ENCODE results near the gene PDLIM7. TPM values are rescaled to one million over a fixed set of nuclear protein-coding genes. Genes with fewer than 3 reads are reported as not detected.

Gene PDLIM7
- total RNA-seq, 2 experiments from 2014 or later: 38.8 to 58.0 TPM

GRCh38 chr5:177511181-177511580 lies 13.8 kb upstream of the PDLIM7 start:
- intact Hi-C loops (cut with micrococcal nuclease; ENCODE audit: unreplicated experiment): no loop called here
- Histone ChIP-seq H3K27ac (ENCODE audit: low read depth, low read length, poor library complexity, severe bottlenecking) (peak overlapping the region; percentile 95), H3K9me3 (ENCODE audit: low read length) (no peaks in the 10 kb centered on the region), H3K4me3 (ENCODE audit: low read depth, low read length, poor library complexity, severe bottlenecking) (peak overlapping the region; percentile 77), H3K4me2 (ENCODE audit: low read length) (peak overlapping the region; percentile 100), H2AFZ (ENCODE audit: low read length) (no peak overlapping the region; the same call in 1 of the 2 replicates), H3K79me2 (ENCODE audit: insufficient read depth, low read depth, low read length) (peaks cover 50% of the 10 kb centered on the region), H3K36me3 (ENCODE audit: insufficient read depth, low read length) (peaks cover 94% of the 10 kb centered on the region), H3K9me2 (ENCODE audit: insufficient read depth, low read length) (no peaks in the 10 kb centered on the region), H4K20me1 (ENCODE audit: insufficient read depth, low read length) (no peaks in the 10 kb centered on the region), H3K4me1 (ENCODE audit: insufficient read depth, low read length, poor library complexity, severe bottlenecking) (peaks cover 56% of the 10 kb centered on the region)
- no peak for TF ChIP-seq EZH2phosphoT487 (IDR thresholded peaks at IDR 0.05; ENCODE audit: borderline replicate concordance, low read depth, low read length)
- no peak for TF ChIP-seq CTCF (conservative IDR thresholded peaks at IDR 0.05; ENCODE audit: low read length)
- DNase-seq (ENCODE audit: low spot score): peak; percentile 32
- BruUV-seq (replicated peaks): no TSS peak
- ChIA-PET CTCF (ENCODE audit: unreplicated experiment) (interaction anchor here (0.9 kb wide), 1 partner anchor 81 kb away, joined by 3 read pairs; the partner anchor contains the start of gene TMED9), POLR2A (interaction anchor here (1.8 to 4.3 kb wide), 2 partner anchors 9 to 14 kb away, joined by 10 to 24 read pairs; partner anchors contain the start of gene PDLIM7)

DNA sequence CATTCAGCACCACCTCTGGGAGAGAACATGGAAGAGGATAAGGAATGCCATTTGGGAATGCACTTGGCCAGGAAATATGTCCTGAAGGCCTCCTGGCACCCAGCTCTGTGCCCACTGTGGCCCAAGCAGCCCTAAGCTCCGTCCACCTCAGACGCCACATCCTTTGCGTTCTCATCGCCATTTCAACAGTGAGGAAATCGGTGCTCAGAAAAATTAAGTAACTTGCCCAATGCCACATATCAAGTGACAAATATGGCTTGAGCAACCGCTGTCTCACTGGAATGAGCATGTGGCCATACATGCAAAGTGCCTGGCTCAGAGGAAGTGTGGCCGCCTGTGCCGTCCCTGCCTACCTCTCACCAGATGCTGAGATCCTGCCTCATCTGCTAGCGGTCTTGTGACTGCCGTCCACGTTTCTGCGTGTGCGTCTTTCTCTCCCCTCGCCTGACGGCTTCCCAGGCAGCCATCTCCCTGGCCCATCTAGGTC lies 13.2 kb upstream of the PDLIM7 start:
- no peak overlapping the region; the same call in 1 of the 2 replicates for H2AFZ ChIP-seq (ENCODE audit: low read length)
- H3K4me3 ChIP-seq (ENCODE audit: low read depth, low read length, poor library complexity, severe bottlenecking): peak overlapping the region; percentile 77
- H4K20me1 ChIP-seq (ENCODE audit: insufficient read depth, low read length): no peaks in the 10 kb centered on the region
- CTCF ChIA-PET (ENCODE audit: unreplicated experiment): interaction anchor here (0.9 to 1.4 kb wide), 3 partner anchors 11 to 121 kb away, joined by 3 to 4 read pairs (median 3); partner anchors contain the start of gene TMED9
- no TSS peak for BruUV-seq (replicated peaks)
- H3K4me1 ChIP-seq (ENCODE audit: insufficient read depth, low read length, poor library complexity, severe bottlenecking): peaks cover 57% of the 10 kb centered on the region
- TF ChIP-seq EZH2phosphoT487 (IDR thresholded peaks at IDR 0.05; ENCODE audit: borderline replicate concordance, low read depth, low read length): no peak
- peak; percentile 47; the same call in 1 of the 2 replicates for TF ChIP-seq CTCF (conservative IDR thresholded peaks at IDR 0.05; ENCODE audit: low read length)
- peaks cover 44% of the 10 kb centered on the region for H3K79me2 ChIP-seq (ENCODE audit: insufficient read depth, low read depth, low read length)
- peaks cover 92% of the 10 kb centered on the region for H3K36me3 ChIP-seq (ENCODE audit: insufficient read depth, low read length)
- no peaks in the 10 kb centered on the region for H3K9me2 ChIP-seq (ENCODE audit: insufficient read depth, low read length)
- H3K4me2 ChIP-seq (ENCODE audit: low read length): peak overlapping the region; percentile 100
- peak; percentile 88 for DNase-seq (ENCODE audit: low spot score)
- H3K27ac ChIP-seq (ENCODE audit: low read depth, low read length, poor library complexity, severe bottlenecking): peak overlapping the region; percentile 95
- POLR2A ChIA-PET: interaction anchor here (1.8 to 4.3 kb wide), 2 partner anchors 9 to 14 kb away, joined by 10 to 24 read pairs; partner anchors contain the start of gene PDLIM7
- no peaks in the 10 kb centered on the region for H3K9me3 ChIP-seq (ENCODE audit: low read length)
- intact Hi-C loops (cut with micrococcal nuclease; ENCODE audit: unreplicated experiment): no loop called here

All from OCI-LY7 (cell line).